DOHH2 (cell line): Measurements from ENCODE around the gene NINJ1.

Source experiments
- H3F3A ChIP-seq: fragments of 200-600 bp; sonication (generic), shearing (Covaris generic); 2 replicates; pipeline ENCODE4 v1.6.0; 2016; ENCODE audit warnings: antibody characterized with exemption, mild to moderate bottlenecking; ENCODE audit not compliant: control insufficient read depth, insufficient read depth
- H3K27ac ChIP-seq: fragments of 200-600 bp; sonication (generic); 2 replicates; pipeline ENCODE4 v1.5.1; 2014; ENCODE audit warnings: low read depth, mild to moderate bottlenecking, low read length, moderate library complexity
- H3K27me3 ChIP-seq: fragments of 200-600 bp; sonication (generic); 2 replicates; pipeline ENCODE4 v1.6.1; 2014; ENCODE audit warnings: mild to moderate bottlenecking, low read length, mixed read lengths; ENCODE audit not compliant: control insufficient read depth
- H3K36me3 ChIP-seq: fragments of 200-600 bp; sonication (generic); 2 replicates; pipeline ENCODE4 v1.6.1; 2014; ENCODE audit warnings: mild to moderate bottlenecking, low read length, moderate library complexity, mixed read lengths; ENCODE audit not compliant: control insufficient read depth
- H3K4me1 ChIP-seq: fragments of 200-600 bp; sonication (generic); 2 replicates; pipeline ENCODE4 v1.6.1; 2014; ENCODE audit warnings: mild to moderate bottlenecking, low read length, mixed read lengths; ENCODE audit not compliant: control insufficient read depth
- H3K4me2 ChIP-seq: fragments of 200-600 bp; sonication (generic); 2 replicates; pipeline ENCODE4 v1.6.0; 2014; ENCODE audit warnings: mild to moderate bottlenecking, low read length, moderate library complexity
- H3K4me3 ChIP-seq: fragments of 200-600 bp; sonication (generic); 2 replicates; pipeline ENCODE4 v1.5.1; 2014; ENCODE audit warnings: mild to moderate bottlenecking, low read length, mixed read lengths
- H3K79me2 ChIP-seq: fragments of 200-600 bp; sonication (generic); 2 replicates; pipeline ENCODE4 v1.6.1; 2014; ENCODE audit warnings: mild to moderate bottlenecking, low read length, mixed read lengths; ENCODE audit not compliant: control insufficient read depth
- H3K9me2 ChIP-seq: fragments of 200-600 bp; sonication (generic); replicated peaks from 2 replicates; pipeline ENCODE4 v1.6.1; 2014; ENCODE audit warnings: mild to moderate bottlenecking, low read length, mixed read lengths; ENCODE audit not compliant: control insufficient read depth
- H3K9me3 ChIP-seq: fragments of 200-600 bp; sonication (generic); 2 replicates; pipeline ENCODE4 v1.6.1; 2014; ENCODE audit warnings: antibody characterized with exemption, low read length, mixed read lengths; ENCODE audit not compliant: control insufficient read depth, insufficient read depth
- H4K20me1 ChIP-seq: fragments of 200-600 bp; sonication (generic); 2 replicates; pipeline ENCODE4 v1.6.0; 2014; ENCODE audit warnings: low read depth, mild to moderate bottlenecking, antibody characterized with exemption, low read length, moderate library complexity; ENCODE audit not compliant: control insufficient read depth, insufficient read depth
- EZH2phosphoT487 ChIP-seq: fragments of 200-600 bp; sonication (generic); IDR thresholded peaks from 2 replicates; pipeline ENCODE4 v1.6.1; 2017; ENCODE audit warnings: borderline replicate concordance, mild to moderate bottlenecking, antibody characterized with exemption, low read length, moderate library complexity, mixed read lengths
- TF ChIP-seq, protein P1 (sequence below): fragments of 200-600 bp; sonication (generic); IDR thresholded peaks from one replicate; pipeline ENCODE4 v1.5.1; 2014; ENCODE audit warnings: antibody characterized with exemption, mild to moderate bottlenecking, low read depth, low read length; ENCODE audit not compliant: poor library complexity, severe bottlenecking

NINJ1 gene

GRCh38 chr9:93111371-93112115, 22.5 kb downstream of the NINJ1 start:
- Histone ChIP-seq H3K4me1 (peaks cover 51% of the 10 kb centered on the region), H3K9me2 (no peaks in the 10 kb centered on the region), H3K9me3 (no peaks in the 10 kb centered on the region), H3K36me3 (no peaks in the 10 kb centered on the region; the same call in 1 of the 2 replicates), H3K79me2 (no peaks in the 10 kb centered on the region), H4K20me1 (no peaks in the 10 kb centered on the region), H3K4me2 (no peak overlapping the region), H3K4me3 (no peak overlapping the region), H3K27me3 (no peaks in the 10 kb centered on the region), H3F3A (no peaks in the 10 kb centered on the region), H3K27ac (no peak overlapping the region)
- TF ChIP-seq EZH2phosphoT487, result no peak
- TF ChIP-seq, protein P1, sequence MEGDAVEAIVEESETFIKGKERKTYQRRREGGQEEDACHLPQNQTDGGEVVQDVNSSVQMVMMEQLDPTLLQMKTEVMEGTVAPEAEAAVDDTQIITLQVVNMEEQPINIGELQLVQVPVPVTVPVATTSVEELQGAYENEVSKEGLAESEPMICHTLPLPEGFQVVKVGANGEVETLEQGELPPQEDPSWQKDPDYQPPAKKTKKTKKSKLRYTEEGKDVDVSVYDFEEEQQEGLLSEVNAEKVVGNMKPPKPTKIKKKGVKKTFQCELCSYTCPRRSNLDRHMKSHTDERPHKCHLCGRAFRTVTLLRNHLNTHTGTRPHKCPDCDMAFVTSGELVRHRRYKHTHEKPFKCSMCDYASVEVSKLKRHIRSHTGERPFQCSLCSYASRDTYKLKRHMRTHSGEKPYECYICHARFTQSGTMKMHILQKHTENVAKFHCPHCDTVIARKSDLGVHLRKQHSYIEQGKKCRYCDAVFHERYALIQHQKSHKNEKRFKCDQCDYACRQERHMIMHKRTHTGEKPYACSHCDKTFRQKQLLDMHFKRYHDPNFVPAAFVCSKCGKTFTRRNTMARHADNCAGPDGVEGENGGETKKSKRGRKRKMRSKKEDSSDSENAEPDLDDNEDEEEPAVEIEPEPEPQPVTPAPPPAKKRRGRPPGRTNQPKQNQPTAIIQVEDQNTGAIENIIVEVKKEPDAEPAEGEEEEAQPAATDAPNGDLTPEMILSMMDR, result no peak

- H4K20me1 ChIP-seq, result no peaks in the 10 kb centered on the region
- no peaks in the 10 kb centered on the region for H3K79me2 ChIP-seq
- no peak for TF ChIP-seq EZH2phosphoT487
- TF ChIP-seq, protein P1, result no peak
- H3K9me3 ChIP-seq, result no peaks in the 10 kb centered on the region
- no peak overlapping the region for H3K27ac ChIP-seq
- H3K9me2 ChIP-seq, result no peaks in the 10 kb centered on the region
- no peaks in the 10 kb centered on the region for H3K27me3 ChIP-seq
- H3F3A ChIP-seq, result no peaks in the 10 kb centered on the region
- no peak overlapping the region for H3K4me3 ChIP-seq
- no peaks in the 10 kb centered on the region; the same call in 1 of the 2 replicates for H3K36me3 ChIP-seq
- H3K4me1 ChIP-seq, result peaks cover 53% of the 10 kb centered on the region
- no peak overlapping the region for H3K4me2 ChIP-seq
Observed at GRCh38 chr9:93111001-93111370, 23.1 kb downstream of the NINJ1 start.

- Histone ChIP-seq H3K4me3 (no peak overlapping the region), H3K27ac (no peak overlapping the region), H4K20me1 (no peaks in the 10 kb centered on the region), H3F3A (no peaks in the 10 kb centered on the region), H3K79me2 (no peaks in the 10 kb centered on the region), H3K4me2 (no peak overlapping the region), H3K27me3 (no peaks in the 10 kb centered on the region), H3K4me1 (peaks cover 55% of the 10 kb centered on the region), H3K9me2 (no peaks in the 10 kb centered on the region), H3K9me3 (no peaks in the 10 kb centered on the region), H3K36me3 (no peaks in the 10 kb centered on the region; the same call in 1 of the 2 replicates)
- TF ChIP-seq, protein P1, result no peak
- TF ChIP-seq EZH2phosphoT487, result no peak
Observed at GRCh38 chr9:93110311-93110855, 23.7 kb downstream of the NINJ1 start.
